SK-MEL-5 (cell line): Measurements from ENCODE around the gene KLHL22. TPM values are rescaled to one million over a fixed set of nuclear protein-coding genes. Genes with fewer than 3 reads are reported as not detected.
"Not testable (repeated sequence)": the region's sequence is repeated elsewhere in the genome, so short reads cannot be mapped to it uniquely, and the experiment has no call there.

Source experiments
- DNase-seq: peaks from one replicate; pipeline ENCODE4 v3.0.0-alpha.2; 2016; ENCODE audit warnings: low read depth, low spot score
- in situ Hi-C: cut with HindIII; loops from 2 replicates; pipeline ENCODE4 v1.10.0; 2016; ENCODE audit warnings: low sequenced_read_pairs, high pct_unique_total_duplicates, low pct_unique_long_range_greater_than_20kb
- total RNA-seq: library from RNA; depleted of rRNA; stranded (reverse); fragments of >200 nt; shearing (Covaris generic); gene quantifications from 2 replicates; pipeline ENCODE4 v1.2.3, GENCODE V29; 2014

Gene KLHL22
- total RNA-seq, 1 experiment from 2014 or later = 18.4 TPM

- in situ Hi-C loops = no loop called here
- no peak for DNase-seq
Measured at GRCh38 chr22:20423008-20423905, 72.3 kb downstream of the KLHL22 start.

DNA sequence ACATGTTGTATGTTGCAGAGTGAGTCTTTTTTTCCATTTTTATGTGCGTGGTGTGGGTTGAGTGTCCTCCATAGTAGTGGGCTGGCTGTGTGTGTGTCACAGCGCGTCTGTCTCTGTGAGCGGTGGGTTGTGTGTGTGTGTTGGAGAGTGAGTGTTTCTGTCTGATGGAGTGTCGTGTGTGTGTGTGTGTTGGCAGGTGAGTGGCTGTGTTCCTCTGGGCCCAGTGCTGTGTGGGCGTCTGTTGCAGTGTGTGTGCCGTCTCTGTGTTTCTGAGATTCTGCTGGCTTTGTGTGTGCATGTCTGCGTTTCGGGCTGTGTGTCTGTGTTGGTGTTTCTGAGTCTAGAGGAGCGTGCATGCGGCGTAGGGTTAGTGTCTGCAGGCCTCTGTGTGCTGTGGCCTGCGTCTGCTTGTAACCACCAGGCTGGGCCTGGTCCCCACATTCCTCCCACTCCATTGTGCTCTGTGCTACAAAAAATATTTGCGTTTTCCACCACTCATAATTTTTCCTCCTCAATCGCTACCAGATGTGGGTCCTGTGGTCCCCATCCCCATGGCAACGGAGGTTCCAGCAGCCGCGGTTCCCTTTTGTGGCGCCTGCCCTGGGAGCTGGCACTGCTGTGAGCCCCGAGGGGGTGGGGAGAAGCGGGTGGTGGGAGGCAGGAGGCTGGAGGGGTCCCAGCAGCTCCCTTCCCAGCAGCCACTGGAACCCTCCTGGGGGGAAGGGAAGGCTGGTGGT is 73.2 kb downstream of the KLHL22 start:
- DNase-seq = no peak
- in situ Hi-C loops = no loop called here

DNA sequence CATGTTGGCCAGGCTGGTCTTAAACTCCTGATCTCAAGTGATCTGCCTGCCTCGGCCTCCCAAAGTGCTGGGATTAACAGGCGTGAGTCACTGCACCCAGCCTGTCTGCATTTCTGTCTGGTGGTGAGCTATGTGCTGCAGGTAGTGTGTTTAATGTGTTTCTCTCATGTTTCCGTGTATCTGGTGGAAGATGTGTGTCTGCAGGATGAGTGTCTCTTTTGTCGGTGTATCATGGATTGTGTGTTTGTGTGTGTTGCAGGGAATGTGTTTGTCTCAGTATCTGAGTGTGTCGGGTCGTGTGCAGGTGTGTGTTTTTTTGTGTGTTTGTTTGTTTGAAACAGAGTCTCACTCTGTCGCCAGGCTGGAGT is 74.1 kb downstream of the KLHL22 start:
- DNase-seq = no peak
- in situ Hi-C loops = no loop called here

DNA sequence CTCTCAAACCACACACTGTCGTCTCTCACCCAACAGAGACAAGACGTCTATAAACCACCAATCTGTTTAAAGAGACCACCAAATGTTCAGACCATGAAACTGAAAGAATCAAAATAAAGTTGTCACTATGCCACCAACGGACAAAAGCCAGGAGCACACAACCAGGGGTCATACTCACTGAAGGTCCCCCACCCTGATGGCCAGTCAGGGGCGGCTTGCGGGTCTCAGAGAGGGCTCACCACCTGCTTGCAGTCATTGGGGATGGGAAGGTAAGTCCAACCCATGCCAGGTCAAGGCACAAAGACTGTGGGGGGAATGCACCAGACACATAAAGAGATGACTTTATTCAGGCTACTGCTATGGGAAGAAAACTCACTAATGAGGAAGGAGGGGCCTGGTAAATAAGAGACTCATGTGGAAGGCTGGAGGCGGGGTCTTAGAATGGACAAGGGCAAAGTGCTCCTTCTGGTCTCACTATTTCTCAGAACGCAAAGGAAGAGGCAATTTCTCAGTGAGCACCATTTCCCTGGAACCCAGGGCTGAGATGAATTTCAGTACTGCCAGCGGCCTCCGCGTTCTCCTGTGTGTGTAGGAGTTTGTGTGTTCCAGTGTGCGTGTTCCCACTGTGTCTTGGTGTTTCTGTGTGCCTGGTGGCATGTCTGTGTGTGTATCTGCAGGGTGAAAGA is 75.3 kb downstream of the KLHL22 start:
- no peak for DNase-seq
- in situ Hi-C loops = no loop called here

DNA sequence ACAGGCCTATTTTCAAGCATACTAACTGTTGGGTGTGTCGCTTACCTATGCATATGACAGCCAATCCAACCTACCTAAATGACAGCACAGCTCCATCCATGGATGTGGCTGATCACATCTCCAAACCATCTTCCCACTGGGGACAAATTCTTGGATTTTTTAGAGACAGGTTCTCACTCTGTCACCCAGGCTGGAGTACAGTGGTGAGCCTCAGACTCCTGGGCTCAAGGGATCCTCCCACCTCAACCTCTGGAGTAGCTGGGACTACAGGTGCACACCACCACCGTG is 76.0 kb downstream of the KLHL22 start:
- in situ Hi-C loops = no loop called here
- no peak for DNase-seq

DNA sequence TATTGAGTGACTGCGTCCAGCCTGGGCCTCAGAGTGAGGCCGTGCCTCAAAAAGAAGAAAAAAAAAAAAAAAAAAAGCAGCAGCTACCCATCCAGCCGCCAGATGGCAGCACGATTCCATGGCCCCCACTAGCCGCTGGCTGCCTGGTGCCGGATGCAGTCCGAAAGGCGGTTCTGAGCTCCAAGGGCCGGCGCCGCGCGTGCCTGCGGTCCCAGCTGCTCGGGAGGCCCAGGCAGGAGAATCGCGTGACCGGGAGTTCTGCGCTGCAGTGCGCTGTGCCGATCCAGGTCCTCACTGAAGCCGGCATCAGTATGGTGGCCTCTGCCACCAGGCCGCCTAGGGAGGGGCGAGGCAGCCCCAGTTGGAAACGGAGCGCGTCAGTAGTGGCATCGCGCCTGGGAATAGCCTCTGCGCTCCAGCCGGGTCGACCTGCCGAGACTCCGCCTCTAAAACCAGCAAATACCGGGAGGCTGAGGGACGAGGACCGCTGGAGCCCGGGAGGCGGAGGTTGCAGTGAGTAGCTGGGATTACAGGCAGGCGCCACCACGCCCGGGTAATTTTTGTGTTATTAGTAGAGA is 77.3 kb downstream of the KLHL22 start:
- in situ Hi-C loops = no loop called here
- DNase-seq = peak; percentile 82

DNA sequence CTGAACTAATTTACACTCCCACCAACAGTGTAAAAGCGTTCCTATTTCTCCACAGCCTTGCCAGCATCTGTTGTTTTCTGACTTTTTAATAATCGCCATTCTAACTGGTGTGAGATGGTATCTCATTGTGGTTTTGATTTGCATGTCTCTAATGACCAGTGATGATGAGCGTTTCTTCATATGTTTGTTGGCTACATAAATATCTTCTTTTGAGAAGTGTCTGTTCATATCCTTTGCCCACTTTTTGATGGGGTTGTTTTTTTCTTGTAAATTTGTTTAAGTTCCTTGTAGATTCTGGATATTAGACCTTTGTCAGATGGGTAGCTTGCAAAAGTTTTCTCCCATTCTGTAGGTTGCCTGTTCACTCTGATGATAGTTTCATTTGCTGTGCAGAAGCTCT is 79.9 kb downstream of the KLHL22 start:
- in situ Hi-C loops, DNase-seq: not testable (repeated sequence)

GRCh38 chr22:20415241-20415640 is 80.4 kb downstream of the KLHL22 start:
- in situ Hi-C loops, DNase-seq: not testable (repeated sequence)

GRCh38 chr22:20414450-20414849 is 81.1 kb downstream of the KLHL22 start:
- DNase-seq = no peak
- in situ Hi-C loops = no loop called here

DNA sequence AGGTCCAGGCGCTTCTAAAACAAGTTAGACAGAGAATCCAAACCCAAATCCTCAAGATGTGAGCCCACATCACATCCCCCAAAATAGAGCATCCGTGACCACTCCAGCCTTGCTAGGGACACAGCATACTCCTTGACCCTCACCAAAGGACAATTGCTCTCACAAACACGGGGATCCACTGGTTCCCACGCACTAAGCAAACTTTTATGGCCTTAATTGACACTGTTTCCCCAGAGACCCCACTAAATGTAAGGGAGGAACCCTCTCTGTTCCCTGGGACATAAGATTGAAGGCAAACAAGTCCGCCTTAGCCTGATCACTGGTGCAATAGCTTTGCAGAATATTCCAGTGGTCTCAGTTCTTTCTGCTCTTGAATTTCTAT is 81.5 kb downstream of the KLHL22 start:
- no peak for DNase-seq
- in situ Hi-C loops = no loop called here

DNA sequence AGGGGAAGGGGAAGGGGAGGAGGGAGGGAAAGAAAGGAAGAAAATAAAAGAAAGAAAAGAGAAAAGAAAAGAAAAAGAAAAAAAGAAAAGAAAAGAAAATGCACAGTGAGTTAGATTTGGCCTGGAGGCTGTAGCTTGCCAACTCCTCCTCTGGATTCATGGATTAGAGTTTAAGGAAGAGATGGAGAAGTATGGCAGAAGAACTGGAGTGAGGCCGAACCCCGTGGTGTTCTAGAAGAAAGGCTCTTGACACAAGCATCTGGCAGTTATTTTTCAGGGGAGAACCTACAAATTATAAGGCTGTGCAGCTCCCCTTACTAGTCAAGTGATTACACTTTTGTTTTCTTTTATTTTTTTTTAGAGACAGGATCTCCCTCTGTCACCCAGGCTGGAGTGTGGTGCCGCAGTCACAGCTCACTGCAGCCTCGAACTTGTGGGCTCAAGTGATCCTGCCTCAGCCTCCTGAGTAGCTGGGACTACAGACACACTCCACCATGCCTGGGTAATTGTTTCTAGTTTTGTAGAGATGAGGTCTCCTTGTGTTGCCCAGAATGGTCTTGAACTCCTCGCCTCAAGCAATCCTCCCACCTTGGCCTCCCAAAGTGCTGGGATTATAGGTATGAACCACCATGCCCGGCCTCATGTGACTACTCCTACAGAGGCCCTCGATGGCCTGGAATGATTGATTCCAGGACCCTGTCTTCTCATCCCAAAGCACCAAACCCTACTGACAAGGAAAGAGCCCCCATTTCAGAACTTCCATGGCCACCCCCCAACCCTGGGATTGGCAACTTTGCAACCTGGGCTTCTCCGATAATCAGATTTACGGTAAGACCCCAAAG is 82.2 kb downstream of the KLHL22 start:
- in situ Hi-C loops = no loop called here
- no peak for DNase-seq

DNA sequence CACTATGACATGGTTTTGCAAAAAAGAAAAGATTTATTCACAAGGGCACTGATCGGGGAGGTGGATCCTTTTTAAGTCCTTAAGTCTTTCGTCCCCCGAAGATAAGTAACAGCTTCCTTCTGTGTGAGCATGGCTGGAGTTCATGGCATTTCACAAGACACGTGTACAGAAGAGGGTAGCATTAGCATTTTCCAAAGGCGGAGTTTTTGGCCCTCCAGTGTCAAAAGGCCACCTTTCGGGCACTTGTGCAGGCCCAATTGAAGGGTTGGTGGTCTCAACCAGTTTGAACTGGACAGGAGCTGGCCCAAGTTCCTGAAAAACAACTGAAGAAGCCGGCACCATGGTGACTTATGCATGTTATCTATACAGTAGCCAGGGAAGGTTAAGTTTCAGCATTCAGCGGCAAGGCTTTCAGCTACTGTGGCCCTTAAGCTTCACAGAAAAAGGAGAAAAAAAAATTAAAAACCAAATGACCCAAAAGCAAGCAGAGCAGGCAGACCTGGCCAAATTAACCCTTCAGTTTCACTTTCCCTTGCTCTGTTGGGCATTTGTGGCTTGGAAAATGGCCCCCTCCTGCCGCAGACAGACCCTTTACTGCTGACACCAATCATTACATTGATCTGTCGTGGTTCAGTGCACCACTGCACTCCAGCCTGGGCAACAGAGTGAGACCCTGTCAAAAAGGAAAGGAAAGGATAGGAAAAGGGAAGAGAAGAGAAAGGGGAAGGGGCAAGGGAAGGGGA is 83.0 kb downstream of the KLHL22 start:
- in situ Hi-C loops = no loop called here
- DNase-seq = no peak

DNA sequence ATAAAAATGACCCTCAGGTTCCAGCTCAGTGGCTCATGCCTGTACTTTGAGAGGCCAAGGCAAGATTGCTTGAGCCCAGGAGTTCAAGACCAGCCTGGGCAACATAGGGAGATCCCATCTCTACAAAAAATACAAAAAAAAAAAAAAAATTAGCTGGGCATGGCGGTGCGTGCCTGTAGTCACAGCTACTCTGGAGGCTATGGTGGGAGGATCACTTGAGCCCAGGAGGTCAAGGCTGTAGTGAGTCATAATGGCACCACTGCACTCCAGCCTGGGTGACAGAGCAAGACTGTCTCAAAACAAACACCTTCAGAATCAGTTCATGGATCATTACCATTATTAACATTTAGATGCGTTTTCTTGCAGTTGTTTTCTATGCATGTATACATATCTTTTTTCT is 86.2 kb downstream of the KLHL22 start:
- in situ Hi-C loops, DNase-seq: not testable (repeated sequence)

GRCh38 chr22:20408891-20409290 is 86.7 kb downstream of the KLHL22 start:
- in situ Hi-C loops = no loop called here

DNA sequence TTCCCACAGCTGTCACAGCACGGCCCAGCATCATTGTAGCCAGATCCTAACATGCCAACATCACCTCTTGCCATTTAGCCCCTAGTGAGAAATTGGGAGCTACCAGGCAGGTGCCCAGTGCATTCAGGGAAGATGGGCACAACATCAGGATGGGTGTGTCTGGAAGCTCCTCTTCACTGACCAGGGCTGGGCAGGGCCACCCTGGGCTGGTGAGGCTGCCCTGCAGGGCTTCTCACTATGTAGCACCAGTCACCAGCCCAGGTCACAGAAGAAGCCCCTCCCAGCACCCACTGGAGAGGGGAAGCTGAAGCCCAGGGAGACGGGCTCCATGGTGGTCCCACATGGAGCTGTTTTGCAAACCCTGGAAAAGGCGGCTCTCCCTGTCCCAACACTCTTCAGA is 87.8 kb downstream of the KLHL22 start:
- in situ Hi-C loops = no loop called here
- DNase-seq = no peak

More at GRCh38 chr22:20408891-20409290, 86.7 kb downstream of the KLHL22 start:
- no peak for DNase-seq

DNA sequence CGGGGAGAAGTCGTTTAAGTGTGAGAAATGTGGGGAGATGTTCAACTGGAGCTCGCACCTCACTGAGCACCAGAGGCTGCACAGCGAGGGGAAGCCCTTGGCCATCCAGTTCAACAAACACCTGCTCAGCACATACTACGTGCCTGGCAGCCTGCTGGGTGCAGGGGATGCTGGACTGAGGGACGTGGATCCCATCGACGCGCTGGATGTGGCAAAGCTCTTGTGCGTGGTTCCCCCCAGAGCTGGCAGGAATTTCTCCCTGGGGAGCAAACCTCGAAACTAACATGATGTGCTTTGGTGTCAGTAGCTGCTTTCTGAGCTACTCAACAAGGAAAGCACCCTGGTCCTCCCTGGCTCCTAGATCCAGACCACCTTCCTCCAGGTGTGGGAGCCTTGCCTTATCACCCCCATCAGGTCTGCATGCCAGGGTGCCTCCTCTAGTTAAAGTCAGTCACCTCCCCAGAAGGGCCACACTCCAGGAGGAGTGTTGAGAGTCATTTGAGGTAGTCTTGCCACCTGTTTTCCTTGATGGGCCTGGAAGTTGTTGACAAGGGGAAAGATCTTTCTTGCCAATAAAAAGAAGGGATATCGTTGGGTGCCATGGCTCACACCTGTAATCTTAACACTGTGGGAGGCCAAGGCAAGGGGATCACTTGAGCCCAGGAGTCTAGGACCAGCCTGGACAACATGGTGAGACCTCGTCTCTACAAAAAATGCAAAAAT is 88.7 kb downstream of the KLHL22 start:
- in situ Hi-C loops = no loop called here
- DNase-seq = no peak
